GM18951 (cell line): Measurements from ENCODE around the gene MEF2A.

Source experiments
- POLR2A ChIP-seq: IDR thresholded peaks from 4 replicates; pipeline ENCODE4 v1.6.1; 2011; ENCODE audit warnings: mild to moderate bottlenecking; ENCODE audit not compliant: insufficient read length, insufficient read depth; ENCODE audit errors: extremely low read depth
- in situ Hi-C: fragments of 300-500 bp; cut with MboI; formaldehyde crosslinking; loops from one replicate; pipeline ENCODE4 v1.12.0; 2022; ENCODE audit warnings: low sequenced_read_pairs, mixed read lengths, inconsistent platforms; ENCODE audit not compliant: unreplicated experiment

Gene MEF2A

DNA sequence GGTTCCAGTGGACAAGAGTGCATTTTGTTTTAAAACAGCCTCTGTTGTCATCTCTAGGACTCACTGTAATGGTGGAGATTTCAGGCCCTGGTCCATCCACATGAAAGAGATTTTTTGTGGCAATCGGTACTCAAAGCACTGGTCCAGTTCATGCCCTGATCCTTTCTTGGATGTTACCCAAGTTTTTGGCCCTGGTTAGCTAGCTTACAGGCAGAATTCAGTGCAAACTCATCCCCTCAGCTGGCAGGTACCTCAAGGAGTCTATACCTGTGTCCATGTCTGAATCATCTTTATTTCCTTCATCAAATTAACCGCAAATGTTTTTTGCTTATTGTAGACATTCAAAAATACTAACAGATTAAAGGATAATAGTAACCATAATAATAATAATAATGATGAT, 13.7 kb upstream of the MEF2A start:
- in situ Hi-C loops = no loop called here
- no peak for TF ChIP-seq POLR2A

DNA sequence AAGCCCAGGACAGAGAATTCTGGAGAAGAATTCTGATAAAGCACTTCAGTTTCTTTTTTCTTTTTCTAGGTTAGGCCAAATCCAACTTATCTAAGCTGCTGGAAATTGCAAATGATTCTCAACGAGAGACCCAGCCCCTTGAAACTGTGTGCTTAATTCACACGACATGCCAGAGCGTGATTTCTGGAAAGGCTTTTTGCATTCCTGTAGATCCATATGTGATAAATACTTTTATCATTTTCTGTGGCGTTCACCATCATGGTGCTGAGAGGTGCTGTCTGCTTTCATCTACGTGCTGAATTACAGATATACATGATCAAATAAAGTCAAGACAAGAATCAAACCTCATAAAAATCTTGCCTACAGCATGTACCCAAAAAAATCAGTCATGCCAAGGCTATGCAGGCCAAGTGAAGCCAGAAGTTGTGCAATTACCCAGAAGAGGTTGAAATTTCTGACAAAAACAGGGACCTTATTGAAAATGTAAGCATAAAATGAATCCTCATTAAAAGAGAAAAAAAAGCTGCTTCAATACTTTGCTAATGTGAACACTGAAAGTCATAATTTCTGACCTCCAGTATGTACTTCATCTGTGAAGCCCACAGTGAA, 10.8 kb upstream of the MEF2A start:
- in situ Hi-C loops = no loop called here
- TF ChIP-seq POLR2A = no peak

DNA sequence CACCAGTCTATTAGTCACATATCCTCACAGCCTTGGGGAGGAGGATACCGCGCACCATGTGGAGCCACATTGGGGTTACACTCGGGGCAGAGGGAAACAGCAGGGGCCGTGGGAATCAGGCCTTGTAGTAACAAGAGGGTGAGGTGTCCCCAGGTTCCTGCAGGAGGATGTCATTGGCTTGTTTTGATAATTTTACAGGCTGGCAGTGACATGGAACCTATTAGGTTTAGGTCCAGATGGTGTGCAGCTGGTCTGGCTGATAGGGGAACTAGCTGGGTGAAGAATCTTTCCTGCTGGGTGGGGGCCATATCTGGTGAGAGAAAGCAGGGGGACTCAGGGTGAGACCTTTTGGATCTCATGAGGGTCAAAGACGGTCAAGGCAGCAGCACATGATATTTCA, 9.8 kb upstream of the MEF2A start:
- in situ Hi-C loops = no loop called here
- no peak for TF ChIP-seq POLR2A

DNA sequence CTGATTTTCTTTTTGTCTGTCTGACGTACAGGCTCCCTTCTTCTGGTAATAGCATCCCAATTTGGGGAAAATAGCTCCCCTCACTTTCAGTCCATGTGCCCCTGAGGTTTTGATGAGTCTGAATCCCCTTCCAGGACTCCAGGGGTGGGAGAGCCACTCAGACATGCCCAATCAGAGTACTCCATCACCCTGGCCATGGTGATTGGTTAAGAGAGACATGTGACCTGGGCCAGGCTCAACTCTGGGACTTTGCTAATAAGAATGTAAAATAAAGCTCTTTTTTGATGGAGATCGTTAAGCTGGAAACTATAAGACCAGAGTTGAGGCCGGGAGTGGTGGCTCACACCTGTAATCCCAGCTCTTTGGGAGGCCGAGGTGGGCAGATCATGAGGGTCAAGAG, 9.2 kb upstream of the MEF2A start:
- in situ Hi-C loops = no loop called here

DNA sequence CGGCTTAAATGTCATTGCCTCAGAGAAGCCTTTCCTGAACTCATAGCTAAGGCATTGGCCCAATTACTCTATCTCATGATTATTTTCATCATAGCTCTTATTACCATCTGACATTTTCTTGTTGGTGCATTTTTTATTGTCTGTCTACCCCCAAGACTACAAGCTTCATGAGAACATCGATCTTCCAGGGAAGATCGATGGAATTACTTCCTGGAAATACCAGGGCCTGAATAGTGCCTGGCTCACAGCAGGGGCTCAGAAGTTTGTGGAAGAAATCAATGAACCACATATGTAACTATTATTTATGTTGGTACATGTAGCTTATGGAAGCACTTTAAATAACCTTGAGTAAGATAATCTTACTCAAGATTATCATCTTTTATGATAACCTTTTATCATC, 7.7 kb upstream of the MEF2A start:
- TF ChIP-seq POLR2A = no peak
- in situ Hi-C loops = no loop called here

More for the DNA sequence above, 9.2 kb upstream of the MEF2A start:
- no peak for TF ChIP-seq POLR2A

DNA sequence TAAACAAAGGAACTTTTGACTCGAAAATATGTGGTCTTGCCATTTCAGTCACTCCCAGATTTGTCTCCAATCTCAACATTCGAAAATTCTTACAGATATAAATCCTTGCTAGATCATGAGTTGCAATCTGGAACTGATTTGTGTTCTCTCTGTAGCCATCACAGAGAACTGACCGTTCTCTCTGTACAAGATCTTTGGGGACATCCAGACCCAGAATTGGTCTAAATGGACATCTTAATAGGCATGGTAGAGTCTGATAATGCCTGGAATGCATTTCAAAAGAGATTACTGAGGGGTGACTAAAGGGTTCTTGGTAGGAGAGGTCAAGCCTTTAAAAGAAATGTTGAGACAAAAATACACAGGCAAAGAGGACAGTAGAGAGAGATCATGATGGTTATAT, 7.2 kb upstream of the MEF2A start:
- no peak for TF ChIP-seq POLR2A
- in situ Hi-C loops = no loop called here

DNA sequence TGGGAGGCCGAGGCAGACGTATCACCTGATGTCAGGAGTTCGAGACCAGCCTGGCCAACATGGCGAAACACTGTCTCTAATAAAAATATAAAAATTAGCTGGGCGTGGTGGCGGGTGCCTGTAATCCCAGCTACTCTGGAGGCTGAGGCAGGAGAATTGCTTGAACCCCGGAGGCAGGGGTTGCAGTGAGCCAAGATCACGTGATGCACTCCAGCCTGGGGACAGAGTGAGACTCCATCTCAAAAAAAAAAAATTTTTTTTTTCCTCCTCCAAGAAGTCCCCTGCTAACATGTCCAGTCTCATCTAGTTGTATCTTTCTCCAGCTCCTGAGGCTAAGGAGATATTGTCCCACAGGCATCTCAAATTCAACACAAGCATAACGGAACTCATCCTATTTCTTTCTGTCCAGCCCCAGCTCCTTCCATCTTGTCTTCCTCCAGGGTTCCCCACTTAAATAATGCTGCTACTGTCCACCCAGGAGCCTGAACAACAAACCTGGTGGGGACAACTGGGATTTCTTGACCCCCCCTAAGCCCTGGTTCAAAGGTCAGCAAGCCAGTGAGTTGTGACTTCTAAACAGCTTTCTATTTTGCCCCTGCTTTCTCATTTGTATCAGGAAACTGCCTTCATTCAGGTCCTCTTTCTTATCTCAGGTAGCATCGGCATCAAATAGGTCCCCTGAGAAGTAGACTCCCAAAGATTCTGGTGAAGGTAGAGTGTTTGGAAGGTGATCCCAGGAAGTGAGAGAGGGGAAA, 4.1 kb upstream of the MEF2A start:
- in situ Hi-C loops = no loop called here
- TF ChIP-seq POLR2A = no peak

DNA sequence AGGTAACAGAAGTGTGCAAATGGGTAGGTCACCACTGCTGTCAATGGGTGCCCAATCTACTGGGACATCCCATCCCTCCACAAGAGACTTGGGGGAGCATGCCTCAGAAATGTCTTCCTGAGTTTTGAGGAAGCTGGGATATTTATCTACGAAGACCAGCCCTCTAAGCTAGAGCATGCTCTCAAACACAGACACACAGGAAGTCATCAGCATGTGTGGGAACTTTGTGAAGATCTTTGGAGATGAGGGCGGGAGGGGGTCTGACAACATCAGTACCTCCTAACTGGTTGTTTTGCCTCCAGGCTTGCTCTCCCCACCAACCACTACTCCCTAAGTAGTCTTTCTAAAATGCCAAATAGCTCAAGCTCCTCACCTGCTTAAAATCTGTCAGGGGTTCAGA, 3.5 kb upstream of the MEF2A start:
- TF ChIP-seq POLR2A = no peak
- in situ Hi-C loops = no loop called here

DNA sequence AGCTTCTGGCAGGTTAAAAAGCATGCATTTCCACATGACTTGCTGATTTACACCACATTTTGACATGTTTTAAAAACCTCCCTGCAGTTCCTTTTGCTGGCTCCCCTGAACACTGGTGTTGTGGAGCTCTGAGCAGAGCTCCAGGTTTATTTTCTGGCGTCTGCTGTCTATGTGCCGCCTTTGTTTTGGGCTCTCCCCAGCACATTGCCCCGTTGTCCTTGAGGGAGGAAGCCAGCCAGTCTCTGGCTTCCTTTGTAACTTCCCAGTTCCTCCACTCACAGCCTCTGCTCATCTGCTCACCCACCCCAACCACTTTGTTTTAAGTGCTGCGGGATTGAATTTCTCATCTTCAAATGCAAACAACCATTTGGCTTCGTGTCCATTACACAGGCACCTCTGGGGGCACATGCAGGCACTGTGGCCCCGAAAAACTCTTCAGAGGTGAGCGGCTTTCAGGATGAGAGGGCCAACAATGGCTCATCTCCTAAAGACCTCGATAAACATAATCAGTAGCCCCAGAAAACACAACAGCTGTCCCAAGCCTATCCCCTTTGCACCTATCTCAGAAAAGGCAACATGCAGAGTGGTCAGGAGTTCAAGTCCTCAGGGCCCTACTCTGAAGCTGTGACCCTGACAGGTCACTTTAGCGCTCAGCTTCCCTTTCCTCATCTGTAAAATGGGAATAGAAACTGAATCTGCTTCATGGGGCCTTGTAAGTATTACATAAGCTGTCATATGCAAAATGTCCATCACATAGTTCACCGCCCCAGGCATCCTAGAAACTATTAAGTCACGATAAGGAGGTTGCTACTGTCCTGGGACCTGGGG, 1.3 kb upstream of the MEF2A start:
- no peak for TF ChIP-seq POLR2A
- in situ Hi-C loops = no loop called here

DNA sequence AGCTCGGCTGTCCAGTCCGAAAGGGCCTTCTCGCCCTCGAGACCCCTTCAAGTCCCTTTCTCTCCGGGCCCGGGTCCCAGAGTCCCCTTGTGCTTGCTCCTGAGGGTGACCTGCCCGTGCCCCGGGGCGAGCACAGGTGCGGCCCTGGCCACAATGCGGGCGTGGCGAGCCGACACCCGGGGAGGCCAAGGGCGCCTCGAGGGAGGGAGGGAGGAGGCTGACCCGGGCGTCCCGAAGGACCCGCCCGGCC, 810 bp upstream of the MEF2A start:
- in situ Hi-C loops = no loop called here
- no peak for TF ChIP-seq POLR2A

DNA sequence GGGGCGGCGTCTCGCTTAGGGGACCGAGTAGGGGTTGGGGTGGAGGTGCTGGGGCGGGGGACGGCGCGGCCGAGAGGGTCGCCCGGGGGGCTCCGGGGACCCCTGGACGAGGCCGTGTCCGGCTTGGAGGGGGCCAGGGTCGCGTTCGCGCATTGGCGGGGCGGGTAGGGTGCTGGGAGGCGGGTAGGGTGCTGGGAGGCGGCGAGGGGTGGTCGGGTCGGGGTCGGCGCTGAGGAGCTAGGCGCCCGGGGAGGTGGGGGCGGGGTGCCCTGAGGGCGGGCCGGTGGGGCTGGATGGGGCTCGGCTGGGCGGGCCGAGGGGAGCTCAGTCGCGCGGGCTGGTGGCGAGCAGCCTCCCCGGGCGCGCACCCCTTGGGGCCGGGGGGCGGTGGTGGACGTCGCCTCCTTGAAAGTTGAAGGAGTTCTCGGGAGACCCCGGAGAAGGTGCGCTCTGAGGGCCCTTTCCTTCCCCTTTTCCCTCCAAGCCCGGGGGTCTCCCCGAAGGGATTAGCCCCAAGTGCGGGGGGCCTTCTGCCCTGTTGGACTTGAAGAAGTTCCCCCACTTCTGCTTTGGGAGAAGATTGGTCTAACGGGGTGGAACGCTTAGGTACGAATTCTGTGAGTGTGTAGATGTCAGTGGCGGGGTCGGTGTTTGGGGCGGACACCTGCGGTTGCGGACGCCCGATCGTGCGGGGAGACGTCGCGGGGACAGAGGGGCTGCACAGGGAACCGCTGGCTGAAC, 543 bp downstream of the MEF2A start:
- in situ Hi-C loops = no loop called here

DNA sequence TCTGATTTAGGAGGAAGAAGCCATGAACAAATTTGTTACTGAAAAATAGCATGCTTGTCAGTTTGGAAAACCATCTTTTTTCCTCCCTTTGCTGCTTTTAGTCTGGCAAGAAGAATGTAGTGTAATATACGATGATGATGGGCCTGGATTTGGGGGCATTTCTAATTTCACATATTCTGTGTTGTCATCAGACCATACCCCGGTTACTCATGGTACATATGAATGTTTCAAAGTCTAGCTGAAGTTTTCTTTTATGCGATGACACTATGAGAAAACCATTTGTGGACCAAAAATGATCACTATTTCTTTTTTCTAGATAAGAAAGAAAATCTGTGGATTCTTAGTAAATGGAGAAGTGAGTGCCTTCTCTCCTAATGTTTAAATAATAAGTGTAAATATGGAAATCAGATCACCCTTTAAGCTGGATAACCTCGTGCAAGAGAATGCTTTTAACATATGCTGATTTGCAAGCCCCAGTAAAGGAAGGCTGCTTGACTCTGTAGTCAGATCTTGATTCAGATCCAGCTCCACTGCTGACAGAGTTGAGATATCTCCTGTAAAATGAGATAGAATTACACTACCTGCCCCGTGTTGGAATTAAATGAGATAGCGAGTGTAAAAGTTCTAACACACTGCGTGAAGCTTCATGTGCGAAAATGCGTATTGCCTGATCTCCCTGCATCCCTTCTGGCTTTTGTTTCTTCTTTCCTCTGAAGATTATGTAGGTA, 3.0 kb downstream of the MEF2A start:
- in situ Hi-C loops = no loop called here
- TF ChIP-seq POLR2A = no peak

More for the DNA sequence above, 543 bp downstream of the MEF2A start:
- TF ChIP-seq POLR2A = no peak

DNA sequence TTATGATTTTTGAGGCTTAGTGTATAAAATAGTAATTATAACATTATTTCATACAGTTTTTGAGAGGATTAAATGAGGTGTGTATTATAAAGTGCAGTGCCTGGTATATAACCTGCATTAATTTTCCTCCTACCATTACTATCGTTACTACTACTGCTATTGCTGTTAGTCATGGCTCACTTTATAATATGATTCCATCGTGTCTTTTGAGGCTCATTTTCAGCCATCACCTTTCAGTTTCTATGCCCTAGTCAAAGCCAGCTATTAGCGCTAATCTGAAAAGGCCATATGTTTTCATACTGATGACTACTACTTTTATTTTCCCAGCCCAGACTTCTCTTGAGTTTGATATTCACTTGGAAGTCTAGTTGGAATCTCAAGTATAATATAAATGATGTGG, 5.5 kb downstream of the MEF2A start:
- in situ Hi-C loops = no loop called here
- no peak for TF ChIP-seq POLR2A
